IMR-90 (cell line): ENCODE measurements around the gene ASIC2. TPM values are rescaled to one million over a fixed set of nuclear protein-coding genes. Genes with fewer than 3 reads are reported as not detected.

Experiments
- ATAC-seq: fragments of 200-7000 bp; cut with Tn5 transposase; 2 replicates; pipeline ENCODE4 v1.9.1; 2020; ENCODE audit warnings: low read depth, mild to moderate bottlenecking, moderate library complexity
- BruUV-seq: library from RNA; stranded (reverse); fragments of 400-500 nt; replicated peaks from 2 replicates; lab custom pipeline; 2021; lab: Mats Ljungman, UMichigan
- CTCF ChIA-PET: fragments of 300-600 bp; formaldehyde crosslinking; extraction: SDS; loops from one replicate; lab custom pipeline; 2021; ENCODE audit warnings: antibody characterized with exemption; lab: Yijun Ruan, JAX
- POLR2A ChIA-PET: fragments of 300-600 bp; sonication (Branson Sonifier 250); formaldehyde crosslinking; loops from one replicate; lab custom pipeline; 2022; ENCODE audit warnings: antibody characterized with exemption; ENCODE audit not compliant: unreplicated experiment; lab: Charles Lee
- DNase-seq: peaks from one replicate; pipeline ENCODE4 v3.0.0; 2013
- H2AFZ ChIP-seq: replicated peaks from 2 replicates; pipeline ENCODE3; 2013; ENCODE audit warnings: low read length, mild to moderate bottlenecking; ENCODE audit not compliant: poor library complexity
- H2AK5ac ChIP-seq: 2 replicates; pipeline ENCODE4 v1.6.1; 2013; ENCODE audit warnings: low read depth, low read length, inconsistent platforms
- H2AK9ac ChIP-seq: replicated peaks from 2 replicates; pipeline ENCODE3; 2013; ENCODE audit warnings: mild to moderate bottlenecking, low read depth, low read length, moderate library complexity; ENCODE audit not compliant: poor library complexity
- H2BK120ac ChIP-seq: 2 replicates; pipeline ENCODE4 v1.6.1; 2013; ENCODE audit warnings: low read depth, low read length, inconsistent platforms
- H2BK15ac ChIP-seq: 3 replicates; pipeline ENCODE4 v1.6.1; 2013; ENCODE audit warnings: low read depth, low read length, inconsistent platforms
- H2BK20ac ChIP-seq: 2 replicates; pipeline ENCODE4 v1.6.1; 2013; ENCODE audit warnings: low read depth, mild to moderate bottlenecking, inconsistent platforms, low read length, moderate library complexity
- H2BK5ac ChIP-seq: 2 replicates; pipeline ENCODE4 v1.6.1; 2013; ENCODE audit warnings: mild to moderate bottlenecking, low read depth, low read length, inconsistent platforms; ENCODE audit not compliant: poor library complexity, severe bottlenecking
- H3K14ac ChIP-seq: replicated peaks from 2 replicates; pipeline ENCODE4 v1.6.1; 2013; ENCODE audit warnings: low read depth, low read length, inconsistent platforms
- H3K18ac ChIP-seq: 2 replicates; pipeline ENCODE4 v1.6.1; 2013; ENCODE audit warnings: low read depth, low read length, control low read depth
- H3K23ac ChIP-seq: 2 replicates; pipeline ENCODE4 v1.6.1; 2013; ENCODE audit warnings: low read depth, low read length, inconsistent platforms
- H3K27ac ChIP-seq: 2 replicates; pipeline ENCODE4 v1.5.1; 2013; ENCODE audit warnings: mild to moderate bottlenecking, control low read depth, low read length; ENCODE audit not compliant: insufficient read depth
- H3K27me3 ChIP-seq: 2 replicates; pipeline ENCODE4 v1.6.1; 2013; ENCODE audit warnings: low read length; ENCODE audit not compliant: control insufficient read depth, insufficient read depth
- H3K36me3 ChIP-seq: 2 replicates; pipeline ENCODE4 v1.6.1; 2013; ENCODE audit warnings: low read length, mixed read lengths; ENCODE audit not compliant: control insufficient read depth, insufficient read depth
- H3K4ac ChIP-seq: 2 replicates; pipeline ENCODE4 v1.6.1; 2013; ENCODE audit warnings: low read depth, low read length, inconsistent platforms
- H3K4me1 ChIP-seq: 2 replicates; pipeline ENCODE4 v1.6.1; 2013; ENCODE audit warnings: low read length, mixed read lengths; ENCODE audit not compliant: control insufficient read depth, insufficient read depth
- H3K4me2 ChIP-seq: 2 replicates; pipeline ENCODE4 v1.6.1; 2013; ENCODE audit warnings: low read depth, mild to moderate bottlenecking, control low read depth, low read length, moderate library complexity
- H3K4me3 ChIP-seq: 2 replicates; pipeline ENCODE4 v1.5.1; 2013; ENCODE audit warnings: low read depth, mild to moderate bottlenecking, control low read depth, low read length, moderate library complexity; ENCODE audit not compliant: insufficient read depth
- H3K56ac ChIP-seq: 2 replicates; pipeline ENCODE4 v1.6.1; 2013; ENCODE audit warnings: low read length, inconsistent platforms; ENCODE audit not compliant: insufficient read depth; ENCODE audit errors: extremely low read depth
- H3K79me1 ChIP-seq, 2 experiments: 2 replicates each; pipeline ENCODE4 v1.6.1; 2013; ENCODE audit warnings: low read length in 2 of 2, inconsistent platforms in 1 of 2, low read depth in 1 of 2
- H3K9ac ChIP-seq: 2 replicates; pipeline ENCODE4 v1.6.1; 2013; ENCODE audit warnings: low read depth, low read length, control low read depth
- H3K9me1 ChIP-seq: 2 replicates; pipeline ENCODE4 v1.6.1; 2013; ENCODE audit warnings: low read length, inconsistent platforms; ENCODE audit not compliant: insufficient read depth
- H3K9me3 ChIP-seq: 2 replicates; pipeline ENCODE4 v1.6.1; 2013; ENCODE audit warnings: low read length; ENCODE audit not compliant: control insufficient read depth, insufficient read depth
- H4K20me1 ChIP-seq: 2 replicates; pipeline ENCODE4 v1.6.1; 2013; ENCODE audit warnings: low read length, inconsistent platforms; ENCODE audit not compliant: insufficient read depth
- H4K5ac ChIP-seq: 2 replicates; pipeline ENCODE4 v1.6.1; 2013; ENCODE audit warnings: mild to moderate bottlenecking, low read depth, low read length, control low read depth
- H4K8ac ChIP-seq, 2 experiments: 2 replicates each; pipeline ENCODE4 v1.6.1; 2013; ENCODE audit warnings: low read depth in 2 of 2, low read length in 2 of 2, control low read depth in 1 of 2, inconsistent platforms in 1 of 2
- H4K91ac ChIP-seq: 2 replicates; pipeline ENCODE4 v1.6.1; 2013; ENCODE audit warnings: low read depth, low read length, inconsistent platforms; ENCODE audit not compliant: insufficient read depth
- CHD1 ChIP-seq: IDR thresholded peaks from 2 replicates; pipeline ENCODE4 v1.6.1; 2012; ENCODE audit warnings: low read depth, low read length, improper control_type of control experiment
- CTCF ChIP-seq: conservative IDR thresholded peaks from 2 replicates; pipeline ENCODE4 v1.5.1; 2012; ENCODE audit warnings: mild to moderate bottlenecking, low read depth, low read length, improper control_type of control experiment
- ELK1 ChIP-seq: fragments of 150-350 bp; IDR thresholded peaks from 2 replicates; pipeline ENCODE4 v1.6.1; 2016; ENCODE audit warnings: low read depth, mild to moderate bottlenecking, low read length, moderate library complexity, borderline replicate concordance
- FOS ChIP-seq: fragments of 150-350 bp; IDR thresholded peaks from 2 replicates; pipeline ENCODE4 v1.6.1; 2016; ENCODE audit warnings: low read depth, low read length
- NFE2L2 ChIP-seq: fragments of 150-350 bp; IDR thresholded peaks from 2 replicates; pipeline ENCODE4 v1.6.1; 2016; ENCODE audit warnings: low read depth, mild to moderate bottlenecking, low read length
- USF2 ChIP-seq: fragments of 150-350 bp; IDR thresholded peaks from 2 replicates; pipeline ENCODE4 v1.6.1; 2017; ENCODE audit warnings: mild to moderate bottlenecking, antibody characterized with exemption, low read length, low read depth
- WGBS, 2 experiments: methylation state at CpG; one replicate each; pipeline versions ENCODE4 v1.1.5 to v1.1.7; 2013; ENCODE audit warnings: missing lambda C conversion rate in 2 of 2; ENCODE audit not compliant: insufficient read length in 1 of 2; ENCODE audit errors: extremely low coverage in 2 of 2; 5-methylcytosine and 5-hydroxymethylcytosine counted together
- dilution Hi-C: fragments of 300-500 bp; cut with HindIII; formaldehyde crosslinking; loops from one replicate; pipeline ENCODE4 v1.14.3; 2018; ENCODE audit warnings: low sequenced_read_pairs; ENCODE audit not compliant: unreplicated experiment
- in situ Hi-C: fragments of 300-500 bp; cut with MboI; formaldehyde crosslinking; loops from 3 replicates; pipeline ENCODE4 v1.14.3; 2019; ENCODE audit warnings: low sequenced_read_pairs, inconsistent platforms, mixed read lengths
- intact Hi-C: fragments of 100-400 bp; cut with micrococcal nuclease; formaldehyde crosslinking; loops from 2 replicates; pipeline ENCODE4 v1.10.0; 2022
- polyA plus RNA-seq, 3 experiments: library from polyadenylated mRNA; depleted of rRNA; stranded (reverse); fragments of >200 nt; gene quantifications; 2 replicates each; pipeline ENCODE4 v1.2.3, GENCODE V29; 2012; ENCODE audit warnings: low replicate concordance in 1 of 3
- total RNA-seq: library from RNA; depleted of rRNA; stranded (reverse); fragments of >200 nt; gene quantifications from 2 replicates; pipeline ENCODE4 v1.2.3, GENCODE V29; 2012

ASIC2 gene
- total and polyA plus RNA-seq, 2 of the 4 experiments (the other 2 are of a cell fraction), result under 0.01 to 0.15 TPM

- Histone ChIP-seq H3K4me1 (peaks cover 11% of the 10 kb centered on the region), H3K4ac (no peak overlapping the region), H3K27me3 (0 out of 2 replicates have a peak, but pooled peaks cover 2% of the 10 kb centered on the region), H2AFZ (no peak overlapping the region), H2BK15ac (no peak overlapping the region), H3K18ac (no peak overlapping the region), H3K9me1 (peaks cover 10% of the 10 kb centered on the region), H3K56ac (no peak overlapping the region), H4K20me1 (no peaks in the 10 kb centered on the region), H2BK5ac (no peak overlapping the region), H3K27ac (no peak overlapping the region), H2AK9ac (no peak overlapping the region), H3K14ac (no peak overlapping the region), H4K5ac (no peak overlapping the region), H2AK5ac (peak overlapping the region; percentile 53; the same call in 1 of the 2 replicates), H3K9me3 (no peaks in the 10 kb centered on the region), H2BK20ac (no peak overlapping the region), H2BK120ac (peak overlapping the region; percentile 26; the same call in 1 of the 2 replicates), H3K9ac (no peak overlapping the region), H4K8ac (no peak overlapping the region), H3K79me1 (no peaks in the 10 kb centered on the region), H4K91ac (no peak overlapping the region), H3K36me3 (no peaks in the 10 kb centered on the region), H3K4me3 (no peak overlapping the region), H3K23ac (no peak overlapping the region), H3K4me2 (no peak overlapping the region)
- in situ Hi-C loops, result no loop called here
- WGBS, 2 experiments, result no CpG with 5 or more reads among the region's 5 CpGs
- CTCF ChIA-PET, result no interaction called here
- TF ChIP-seq ELK1, result no peak
- TF ChIP-seq CHD1, result no peak
- no peak for TF ChIP-seq NFE2L2
- 0 out of 2 replicates have a peak, but pooled peaks have one; percentile 21 for TF ChIP-seq USF2
- TF ChIP-seq CTCF, result no peak
- no peak for TF ChIP-seq FOS
- dilution Hi-C loops, result no loop called here
- BruUV-seq, result no TSS peak
- POLR2A ChIA-PET, result no interaction called here
- intact Hi-C loops, result no loop called here
- no peak for DNase-seq
- no peak for ATAC-seq
Measured at GRCh38 chr17:33233811-33234177, 59.3 kb downstream of the ASIC2 start.
